GM18520 (cell line): Measurements from ENCODE around the gene RIPPLY3.
"Not testable (repeated sequence)": the region's sequence is repeated elsewhere in the genome, so short reads cannot be mapped to it uniquely, and the experiment has no call there.

Source experiments
- ATAC-seq: cut with Tn5 transposase; IDR thresholded peaks from one replicate; pipeline ENCODE4 v1.9.1; 2021; ENCODE audit not compliant: unreplicated experiment

The RIPPLY3 gene

GRCh38 chr21:37008724-37009123, 2.2 kb downstream of the RIPPLY3 start:
- no peak for ATAC-seq

GRCh38 chr21:37009740-37010341, 3.3 kb downstream of the RIPPLY3 start:
- peak; percentile 85 for ATAC-seq

GRCh38 chr21:37017951-37018679, 11.6 kb downstream of the RIPPLY3 start:
- ATAC-seq = no peak

- no peak for ATAC-seq
Observed at GRCh38 chr21:37026499-37026898, 20.0 kb downstream of the RIPPLY3 start.

GRCh38 chr21:37028570-37028969, 22.1 kb downstream of the RIPPLY3 start:
- ATAC-seq = no peak

GRCh38 chr21:37030864-37031263, 24.4 kb downstream of the RIPPLY3 start:
- ATAC-seq = no peak

- ATAC-seq = no peak
Observed at GRCh38 chr21:37032293-37032692, 25.8 kb downstream of the RIPPLY3 start.

GRCh38 chr21:37032877-37033471, 26.5 kb downstream of the RIPPLY3 start:
- ATAC-seq = no peak

- ATAC-seq = not testable (repeated sequence)
Observed at GRCh38 chr21:37034394-37034793, 27.9 kb downstream of the RIPPLY3 start.

- ATAC-seq = no peak
Observed at GRCh38 chr21:37036177-37036576, 29.7 kb downstream of the RIPPLY3 start.

- ATAC-seq = no peak
Observed at GRCh38 chr21:37039411-37040075, 33.0 kb downstream of the RIPPLY3 start.

GRCh38 chr21:37040212-37040611, 33.7 kb downstream of the RIPPLY3 start:
- no peak for ATAC-seq

GRCh38 chr21:37041706-37042271, 35.3 kb downstream of the RIPPLY3 start:
- ATAC-seq = no peak

- ATAC-seq = no peak
Observed at GRCh38 chr21:37043818-37044217, 37.3 kb downstream of the RIPPLY3 start.

GRCh38 chr21:37044643-37045042, 38.1 kb downstream of the RIPPLY3 start:
- no peak for ATAC-seq

GRCh38 chr21:37045149-37045548, 38.6 kb downstream of the RIPPLY3 start:
- no peak for ATAC-seq

GRCh38 chr21:37045556-37045955, 39.1 kb downstream of the RIPPLY3 start:
- no peak for ATAC-seq

- no peak for ATAC-seq
Observed at GRCh38 chr21:37047079-37047478, 40.6 kb downstream of the RIPPLY3 start.

GRCh38 chr21:37049741-37050140, 43.2 kb downstream of the RIPPLY3 start:
- not testable (repeated sequence) for ATAC-seq

GRCh38 chr21:37055271-37055855, 48.9 kb downstream of the RIPPLY3 start:
- no peak for ATAC-seq

- no peak for ATAC-seq
Observed at GRCh38 chr21:37057614-37058013, 51.1 kb downstream of the RIPPLY3 start.
